Keratinocyte (primary cell): ENCODE results near the gene ENPP3. TPM values are rescaled to one million over a fixed set of nuclear protein-coding genes. Genes with fewer than 3 reads are reported as not detected.

Source experiments
- DNase-seq: peaks from one replicate; pipeline ENCODE4 v3.0.0-alpha.2; 2011; ENCODE audit warnings: low read depth, missing footprints, low spot score
- FAIRE-seq: peaks from 2 replicates; lab custom pipeline; 2011; peaks lifted over from hg19 to GRCh38; lab: Jason Lieb, UNC
- H2AFZ ChIP-seq: 2 replicates; pipeline ENCODE4 v1.6.0; 2012; ENCODE audit warnings: low read length, control low read depth, inconsistent platforms; ENCODE audit not compliant: control insufficient read depth
- H3K27ac ChIP-seq: 2 replicates; pipeline ENCODE4 v1.5.1; 2011; ENCODE audit warnings: low read length; ENCODE audit not compliant: control insufficient read depth, insufficient read depth
- H3K27me3 ChIP-seq: 3 replicates; pipeline ENCODE4 v1.6.0; 2011; ENCODE audit warnings: low read length; ENCODE audit not compliant: control insufficient read depth, insufficient read depth; ENCODE audit errors: extremely low read depth
- H3K36me3 ChIP-seq, 2 experiments: 2 replicates in 1 of 2; 3 replicates in 1 of 2; pipeline ENCODE4 v1.5.1; 2011; ENCODE audit warnings: low read length in 2 of 2, mild to moderate bottlenecking in 1 of 2; ENCODE audit not compliant: control insufficient read depth in 2 of 2, insufficient read depth in 2 of 2; ENCODE audit errors: extremely low read depth in 1 of 2
- H3K4me1 ChIP-seq: 3 replicates; pipeline ENCODE4 v1.5.1; 2011; ENCODE audit warnings: low read length; ENCODE audit not compliant: control insufficient read depth, insufficient read depth; ENCODE audit errors: extremely low read depth
- H3K4me2 ChIP-seq: 3 replicates; pipeline ENCODE4 v1.6.0; 2011; ENCODE audit warnings: low read depth, low read length; ENCODE audit not compliant: control insufficient read depth, insufficient read depth; ENCODE audit errors: extremely low read depth
- H3K4me3 ChIP-seq, 3 experiments: fragments of 200-600 bp in 1 of 3; sonication (generic) in 1 of 3; 2 replicates in 2 of 3; 3 replicates in 1 of 3; pipeline ENCODE4 v1.5.1; 2011 to 2016; ENCODE audit warnings: low read length in 3 of 3, mild to moderate bottlenecking in 3 of 3, control low read depth in 2 of 3, inconsistent platforms in 1 of 3, low read depth in 1 of 3, mixed read lengths in 1 of 3, mixed run types in 1 of 3, moderate library complexity in 1 of 3; ENCODE audit not compliant: control insufficient read depth in 2 of 3, insufficient read depth in 2 of 3; ENCODE audit errors: extremely low read depth in 1 of 3
- H3K79me2 ChIP-seq: 2 replicates; pipeline ENCODE4 v1.6.0; 2012; ENCODE audit warnings: low read length; ENCODE audit not compliant: control insufficient read depth, insufficient read depth
- H3K9ac ChIP-seq: 3 replicates; pipeline ENCODE4 v1.6.0; 2011; ENCODE audit warnings: low read length; ENCODE audit not compliant: control insufficient read depth, insufficient read depth; ENCODE audit errors: extremely low read depth
- H3K9me1 ChIP-seq: 3 replicates; pipeline ENCODE4 v1.6.0; 2011; ENCODE audit warnings: low read length; ENCODE audit not compliant: control insufficient read depth, insufficient read depth; ENCODE audit errors: extremely low read depth
- H3K9me3 ChIP-seq: 2 replicates; pipeline ENCODE4 v1.5.1; 2012; ENCODE audit warnings: low read depth, low read length; ENCODE audit not compliant: control insufficient read depth
- H4K20me1 ChIP-seq: 3 replicates; pipeline ENCODE4 v1.6.0; 2011; ENCODE audit warnings: low read length; ENCODE audit not compliant: control insufficient read depth, insufficient read depth; ENCODE audit errors: extremely low read depth
- CTCF ChIP-seq, 3 experiments: IDR thresholded peaks in 1 of 3; conservative IDR thresholded peaks in 1 of 3; optimal IDR thresholded peaks in 1 of 3; 2 replicates in 2 of 3; 3 replicates in 1 of 3; pipeline versions ENCODE3 to v1.5.1; 2011; ENCODE audit warnings: low read length in 3 of 3, mild to moderate bottlenecking in 3 of 3, moderate library complexity in 2 of 3, control low read depth in 1 of 3, inconsistent platforms in 1 of 3; ENCODE audit not compliant: insufficient read depth in 2 of 3; ENCODE audit errors: extremely low read depth in 1 of 3
- EZH2 ChIP-seq: IDR thresholded peaks from one replicate; pipeline ENCODE4 v1.6.1; 2012; ENCODE audit warnings: inconsistent platforms, mild to moderate bottlenecking, low read length, moderate library complexity
- dilution Hi-C: fragments of 300-500 bp; cut with MboI; formaldehyde crosslinking; loops from one replicate; pipeline ENCODE4 v1.7.0; 2020; ENCODE audit warnings: low sequenced_read_pairs; ENCODE audit not compliant: extremely low pct_ligation_motif_present
- polyA plus RNA-seq, 5 experiments: library from polyadenylated mRNA; depleted of rRNA in 3 of 5; stranded (reverse) in 3 of 5; stranded (forward) in 1 of 5; unstranded in 1 of 5; fragments of >200 nt; gene quantifications; 1 replicate in 1 of 5; 2 replicates in 3 of 5; 3 replicates in 1 of 5; pipeline versions ENCODE4 v1.2.1 to v1.2.3, GENCODE V29; 2011 to 2012; ENCODE audit warnings: missing spikeins in 2 of 5, low read depth in 1 of 5, low replicate concordance in 1 of 5

The ENPP3 gene
- polyA plus RNA-seq, 1 donor (not counting 4 experiments of a cell fraction or from before 2014, with no cell fraction given): not detected

GRCh38 chr6:131769385-131770141 is 132.5 kb downstream of the ENPP3 start:
- Histone ChIP-seq H3K27ac (no peak overlapping the region), H3K27me3 (no peaks in the 10 kb centered on the region), H3K4me1 (no peaks in the 10 kb centered on the region), H4K20me1 (no peaks in the 10 kb centered on the region), H3K4me3 (no peak overlapping the region), H3K4me2 (no peak overlapping the region), H3K9me3 (no peaks in the 10 kb centered on the region), H3K9ac (no peak overlapping the region), H3K9me1 (no peaks in the 10 kb centered on the region), H3K79me2 (no peaks in the 10 kb centered on the region), H2AFZ (no peak overlapping the region), H3K36me3 (no peaks in the 10 kb centered on the region)
- DNase-seq: no peak
- FAIRE-seq: no peak
- dilution Hi-C loops: no loop called here
- TF ChIP-seq EZH2 (no peak), CTCF (optimal IDR thresholded peaks at IDR 0.05 in 1 of 3, IDR thresholded peaks at IDR 0.05 in 1 of 3, conservative IDR thresholded peaks at IDR 0.05 in 1 of 3; ENCODE audit: extremely low read depth in 1 of 3, insufficient read depth in 2 of 3, low read length in 3 of 3) (no peak)

GRCh38 chr6:131770776-131771175 is 133.7 kb downstream of the ENPP3 start:
- Histone ChIP-seq H3K9me1 (no peaks in the 10 kb centered on the region), H3K4me3 (no peak overlapping the region), H3K36me3 (no peaks in the 10 kb centered on the region), H3K9me3 (no peaks in the 10 kb centered on the region), H3K79me2 (no peaks in the 10 kb centered on the region), H2AFZ (no peak overlapping the region), H3K4me1 (no peaks in the 10 kb centered on the region), H3K27ac (no peak overlapping the region), H3K27me3 (no peaks in the 10 kb centered on the region), H3K9ac (no peak overlapping the region), H3K4me2 (no peak overlapping the region), H4K20me1 (no peaks in the 10 kb centered on the region)
- DNase-seq (no peak), FAIRE-seq (no peak)
- TF ChIP-seq CTCF (optimal IDR thresholded peaks at IDR 0.05 in 1 of 3, IDR thresholded peaks at IDR 0.05 in 1 of 3, conservative IDR thresholded peaks at IDR 0.05 in 1 of 3; ENCODE audit: extremely low read depth in 1 of 3, insufficient read depth in 2 of 3, low read length in 3 of 3) (no peak), EZH2 (no peak)
- dilution Hi-C loops: no loop called here
